HG02973 (cell line): ENCODE data around the gene FTH1.

Experiments
- ATAC-seq: cut with Tn5 transposase; IDR thresholded peaks from one replicate; pipeline ENCODE4 v1.9.1; 2021; ENCODE audit warnings: moderate library complexity; ENCODE audit not compliant: unreplicated experiment

Gene FTH1

DNA sequence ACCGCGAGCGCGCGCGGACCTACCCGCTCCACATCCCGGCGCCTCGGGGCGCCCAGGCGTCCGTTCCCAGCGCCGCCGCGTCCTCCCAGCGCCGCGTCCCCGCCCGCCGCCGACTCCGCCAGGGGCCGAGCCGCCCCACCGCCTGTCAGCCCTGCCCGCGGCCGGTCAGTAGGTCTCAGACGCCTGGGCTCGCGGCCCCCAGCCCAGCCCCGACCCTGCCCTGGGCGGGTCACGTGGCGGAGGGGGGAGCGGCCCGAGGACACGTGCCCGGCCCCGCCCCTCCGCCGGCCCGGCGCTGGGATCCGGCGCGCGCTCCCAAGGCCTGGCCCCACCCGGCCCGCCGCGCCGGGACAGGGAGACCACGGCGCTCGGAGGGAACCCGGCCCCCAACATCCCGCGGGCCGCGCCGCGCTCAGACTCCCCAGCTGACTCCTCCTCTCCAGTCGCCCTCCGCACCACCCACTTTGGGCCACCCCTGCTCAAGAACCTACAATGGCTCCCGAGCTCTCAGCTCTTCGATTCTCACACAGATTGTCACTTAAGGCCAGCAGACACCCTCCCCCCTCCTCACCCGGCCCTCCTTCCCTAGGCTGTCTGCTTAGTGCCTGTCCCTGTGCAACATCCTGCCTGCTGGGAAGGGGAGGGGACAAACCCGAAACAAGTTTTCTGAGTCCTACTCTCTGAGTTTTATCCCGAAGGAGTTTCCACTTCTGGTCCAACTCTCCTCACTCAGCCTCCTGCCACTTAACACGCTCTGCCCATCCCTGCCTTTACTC, 49.9 kb downstream of the FTH1 start, which contains the start of gene RAB3IL1:
Gene RAB3IL1 (minus strand): TSS at position 233 of the 776 bp plus-strand sequence. CDS start 199 bp downstream, at position 34.
- no peak for ATAC-seq

DNA sequence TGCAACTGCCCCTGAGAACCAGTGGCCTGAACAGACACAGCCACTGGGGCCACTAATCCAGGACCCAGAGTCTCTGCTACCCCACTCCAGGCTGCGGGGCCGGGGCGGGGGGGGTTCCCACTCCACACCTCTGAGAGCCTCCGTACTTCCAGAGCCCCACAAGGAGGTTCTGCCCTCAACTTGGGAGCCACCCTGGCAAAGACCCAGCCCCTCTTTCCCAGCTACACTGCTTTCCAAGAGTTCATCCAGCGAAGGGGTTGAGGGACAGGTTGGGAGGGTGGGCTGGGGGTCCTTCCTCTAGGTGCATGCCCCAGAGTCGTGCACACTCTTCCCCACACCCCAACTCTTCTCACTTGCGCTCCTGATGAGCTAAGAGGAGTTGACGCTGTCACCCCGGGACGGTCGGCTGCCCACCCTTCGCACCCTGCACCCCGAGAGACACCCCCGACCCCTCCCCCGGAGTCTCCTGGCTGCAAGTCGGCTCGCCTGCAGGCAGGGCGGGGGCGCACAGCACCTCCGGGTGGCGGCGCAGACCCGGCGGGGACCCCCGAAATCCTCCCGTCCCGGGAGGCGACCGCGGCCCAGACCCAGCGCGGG, 50.6 kb downstream of the FTH1 start:
- no peak for ATAC-seq

DNA sequence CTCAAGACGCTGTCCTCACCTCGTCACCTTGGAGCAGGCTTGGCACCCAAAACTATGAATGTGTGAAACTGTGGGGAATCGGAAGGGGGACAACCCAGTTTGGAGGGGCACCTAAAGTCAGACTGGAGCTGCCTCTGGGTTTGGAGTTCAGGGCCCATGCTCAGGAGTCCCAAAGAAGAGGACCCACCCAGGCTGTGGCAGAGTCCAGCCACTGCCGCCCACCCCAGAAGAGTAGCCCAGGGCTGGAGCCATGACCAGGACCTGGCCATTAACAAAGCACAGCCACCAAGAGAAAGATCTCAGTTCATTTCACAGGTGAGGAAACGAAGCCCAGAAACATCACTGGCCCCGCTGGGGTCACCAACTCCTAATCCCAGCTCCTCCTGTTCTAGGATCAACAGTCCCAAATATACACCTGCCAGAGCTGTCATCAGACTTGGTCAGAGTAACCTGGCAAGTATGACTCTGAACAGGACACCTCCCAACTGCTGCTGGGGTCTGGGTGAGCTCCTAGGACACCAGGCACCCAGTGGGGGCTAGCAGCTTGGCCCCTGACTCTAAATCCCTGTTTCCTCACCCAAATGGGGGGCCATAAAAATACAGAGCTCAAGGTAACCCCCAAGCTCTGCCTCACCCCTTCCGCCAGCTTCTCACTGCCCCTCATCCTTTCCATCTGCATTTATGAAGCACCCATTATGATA, 52.8 kb downstream of the FTH1 start:
- no peak for ATAC-seq
